Astrocyte of the cerebellum (primary cell): Measurements from ENCODE around the gene POR.
"Not testable (repeated sequence)": the region's sequence is repeated elsewhere in the genome, so short reads cannot be mapped to it uniquely, and the experiment has no call there.

Experiments
- DNase-seq: peaks from one replicate; pipeline ENCODE4 v3.0.0-alpha.2; 2011; ENCODE audit warnings: low read depth
- H3K4me3 ChIP-seq: 2 replicates; pipeline ENCODE4 v1.5.1; 2011; ENCODE audit warnings: mild to moderate bottlenecking, low read depth, low read length, moderate library complexity
- CTCF ChIP-seq: IDR thresholded peaks from 2 replicates; pipeline ENCODE4 v1.5.1; 2012; ENCODE audit warnings: low read length, low read depth, moderate library complexity, mild to moderate bottlenecking; ENCODE audit errors: missing control alignments
- in situ Hi-C: cut with HindIII; loops from 2 replicates; pipeline ENCODE4 v1.10.0; 2017; ENCODE audit warnings: low sequenced_read_pairs

Gene POR

GRCh38 chr7:75878769-75879611 is 36.0 kb upstream of the POR start, which contains the start of gene RHBDD2:
Gene RHBDD2 (plus strand): TSS chr7:75879034. CDS start chr7:75879083, 49 bp downstream.
- peak within 1 kb of the TSS; percentile 67 for H3K4me3 ChIP-seq
- peak; percentile 80 for DNase-seq
- in situ Hi-C loops, result no loop called here
- no peak for TF ChIP-seq CTCF

- peak; percentile 61 for DNase-seq
These were observed 35.2 kb upstream of the POR start for GRCh38 chr7:75879771-75880184.

GRCh38 chr7:75880242-75880641 is 34.7 kb upstream of the POR start:
- no peak for DNase-seq

More at GRCh38 chr7:75879771-75880184, 35.2 kb upstream of the POR start:
- peak overlapping the region; percentile 67 for H3K4me3 ChIP-seq
- no peak for TF ChIP-seq CTCF
- in situ Hi-C loops, result no loop called here

GRCh38 chr7:75881436-75882095 is 33.4 kb upstream of the POR start:
- H3K4me3 ChIP-seq, result no peak overlapping the region
- in situ Hi-C loops, result no loop called here
- DNase-seq, result no peak

More at GRCh38 chr7:75880242-75880641, 34.7 kb upstream of the POR start:
- no peak for TF ChIP-seq CTCF
- in situ Hi-C loops, result no loop called here
- H3K4me3 ChIP-seq, result peak overlapping the region; percentile 67

GRCh38 chr7:75883265-75883824 is 31.6 kb upstream of the POR start:
- DNase-seq, in situ Hi-C loops, H3K4me3 ChIP-seq: not testable (repeated sequence)

More at GRCh38 chr7:75881436-75882095, 33.4 kb upstream of the POR start:
- peak; percentile 30 for TF ChIP-seq CTCF

- TF ChIP-seq CTCF, result no peak
- DNase-seq, result no peak
- in situ Hi-C loops, result no loop called here
- no peak overlapping the region for H3K4me3 ChIP-seq
These were observed 30.5 kb upstream of the POR start for GRCh38 chr7:75884476-75884875.
